K562 (cell line): ENCODE results near the gene GNL3. TPM values are rescaled to one million over a fixed set of nuclear protein-coding genes. Genes with fewer than 3 reads are reported as not detected.

Source experiments
- ATAC-seq: fragments of 200-7000 bp; cut with Tn5 transposase; 3 replicates; pipeline ENCODE4 v1.9.1; 2020; ENCODE audit warnings: moderate library complexity
- BruUV-seq: library from RNA; stranded (reverse); fragments of 400-500 nt; replicated peaks from 2 replicates; lab custom pipeline; 2021; lab: Mats Ljungman, UMichigan
- CTCF ChIA-PET: fragments of 300-600 bp; formaldehyde crosslinking; extraction: SDS; loops from one replicate; lab custom pipeline; 2021; ENCODE audit warnings: low intra/inter-chr PET ratio; lab: Yijun Ruan, JAX
- POLR2A ChIA-PET: fragments of 300-600, 350-650 bp; sonication (Branson Sonifier 250); formaldehyde crosslinking; extraction: SDS; loops from one replicate; lab custom pipeline; 2021; ENCODE audit warnings: antibody characterized with exemption, inconsistent platforms; lab: Yijun Ruan, JAX
- DNase-seq, 4 experiments: peaks; one replicate each; pipeline versions ENCODE4 v3.0.0 to v3.0.0-alpha.2; 2011 to 2018; ENCODE audit warnings: low spot score in 3 of 4, mixed read lengths in 3 of 4; ENCODE audit errors: extremely low read depth in 1 of 4
- FAIRE-seq: peaks from 2 replicates; lab custom pipeline; 2011; peaks lifted over from hg19 to GRCh38; lab: Jason Lieb, UNC
- H2AFZ ChIP-seq: 2 replicates; pipeline ENCODE4 v1.6.0; 2011; ENCODE audit warnings: low read depth, low read length, control low read depth, inconsistent platforms
- H3K27ac ChIP-seq: fragments of 200-600 bp; 3 replicates; pipeline ENCODE4 v1.8.0; 2011; ENCODE audit warnings: low read depth, mild to moderate bottlenecking, control low read depth, inconsistent platforms, low read length, moderate library complexity, mixed read lengths; ENCODE audit errors: extremely low read depth
- H3K27me3 ChIP-seq, 2 experiments: fragments of 300-600 bp in 1 of 2; 2 replicates in 1 of 2; 3 replicates in 1 of 2; pipeline versions ENCODE4 v1.6.0 to v1.8.0; 2011; ENCODE audit warnings: inconsistent platforms in 2 of 2, low read length in 2 of 2, mild to moderate bottlenecking in 1 of 2, mixed read lengths in 1 of 2, moderate library complexity in 1 of 2; ENCODE audit not compliant: control insufficient read depth in 2 of 2, insufficient read depth in 2 of 2
- H3K36me3 ChIP-seq: fragments of 300-600 bp; 3 replicates; pipeline ENCODE4 v1.8.0; 2011; ENCODE audit warnings: mild to moderate bottlenecking, low read length, inconsistent platforms; ENCODE audit not compliant: control insufficient read depth, insufficient read depth
- H3K4me1 ChIP-seq, 2 experiments: fragments of 200-600 bp in 1 of 2; replicated peaks in 1 of 2; 2 replicates in 1 of 2; 3 replicates in 1 of 2; pipeline versions ENCODE4 v1.5.1 to v1.8.0; 2011; ENCODE audit warnings: inconsistent platforms in 2 of 2, low read length in 2 of 2, mild to moderate bottlenecking in 1 of 2, mixed read lengths in 1 of 2, moderate library complexity in 1 of 2; ENCODE audit not compliant: control insufficient read depth in 2 of 2, insufficient read depth in 2 of 2
- H3K4me2 ChIP-seq: 2 replicates; pipeline ENCODE4 v1.6.1; 2011; ENCODE audit warnings: low read length, control low read depth, inconsistent platforms, mixed read lengths; ENCODE audit not compliant: insufficient read depth
- H3K4me3 ChIP-seq: fragments of 200-600 bp; sonication (generic), shearing (Covaris generic); 2 replicates; pipeline ENCODE4 v1.5.1; 2016; ENCODE audit warnings: control low read depth, inconsistent platforms
- H3K79me2 ChIP-seq: fragments of 200-600 bp; 3 replicates; pipeline ENCODE4 v1.8.0; 2011; ENCODE audit warnings: low read length, inconsistent platforms; ENCODE audit not compliant: control insufficient read depth, insufficient read depth
- H3K9ac ChIP-seq, 2 experiments: 2 replicates each; pipeline versions ENCODE4 v1.6.0 to v1.6.1; 2011; ENCODE audit warnings: low read depth in 2 of 2, low read length in 2 of 2, control low read depth in 1 of 2, inconsistent platforms in 1 of 2, mild to moderate bottlenecking in 1 of 2, mixed read lengths in 1 of 2; ENCODE audit not compliant: insufficient read depth in 1 of 2
- H3K9me1 ChIP-seq: one replicate; pipeline ENCODE4 v1.6.0; 2011; ENCODE audit warnings: inconsistent platforms, mild to moderate bottlenecking, low read length, moderate library complexity; ENCODE audit not compliant: control insufficient read depth, insufficient read depth
- H3K9me3 ChIP-seq: replicated peaks from 2 replicates; pipeline ENCODE4 v1.5.1; 2011; ENCODE audit warnings: low read depth, low read length, inconsistent platforms; ENCODE audit not compliant: control insufficient read depth, insufficient read depth
- H4K20me1 ChIP-seq: replicated peaks from 2 replicates; pipeline ENCODE4 v1.6.1; 2011; ENCODE audit warnings: low read length, inconsistent platforms, mixed read lengths; ENCODE audit not compliant: control insufficient read depth, insufficient read depth
- DPF2 ChIP-seq: fragments of 450-650 bp; IDR thresholded peaks from 2 replicates; pipeline ENCODE4 v1.6.1; 2016
- ESRRA ChIP-seq: fragments of 450-650 bp; IDR thresholded peaks from 2 replicates; pipeline ENCODE4 v1.6.1; 2014; ENCODE audit warnings: low read depth, mild to moderate bottlenecking, moderate library complexity, borderline replicate concordance
- EWSR1 ChIP-seq: fragments of 450-650 bp; IDR thresholded peaks from 2 replicates; pipeline ENCODE4 v1.6.1; 2018; ENCODE audit warnings: borderline replicate concordance, mild to moderate bottlenecking, low read depth, moderate library complexity; ENCODE audit not compliant: partially characterized antibody
- FUS ChIP-seq: fragments of 200-400 bp; formaldehyde crosslinking; optimal IDR thresholded peaks from 2 replicates; pipeline ENCODE3; 2017; ENCODE audit warnings: low read depth, low read length
- GABPA ChIP-seq: fragments of 200-800 bp; sonication (Bioruptor generic); conservative IDR thresholded peaks from 2 replicates; pipeline ENCODE4 v1.6.1; 2016; ENCODE audit warnings: low read depth, missing genetic modification characterization, missing compliant biosample characterization
- GABPB2 ChIP-seq: fragments of 250-450 bp; sonication (Bioruptor Pico); conservative IDR thresholded peaks from 2 replicates; pipeline ENCODE4 v1.5.1; 2021; ENCODE audit warnings: mild to moderate bottlenecking
- HMGN3 ChIP-seq: IDR thresholded peaks from 2 replicates; pipeline ENCODE4 v1.6.1; 2011; ENCODE audit warnings: borderline replicate concordance, low read depth, mild to moderate bottlenecking, mixed read lengths, low read length; ENCODE audit not compliant: insufficient read length; ENCODE audit errors: extremely low read depth
- IFI16 ChIP-seq: fragments of 250-450 bp; sonication (Bioruptor Pico); IDR thresholded peaks from 2 replicates; pipeline ENCODE4 v2.1.2; 2022; ENCODE audit warnings: mild to moderate bottlenecking, inconsistent platforms
- KDM2B ChIP-seq: fragments of 250-450 bp; sonication (Bioruptor Pico); IDR thresholded peaks from 2 replicates; pipeline ENCODE4 v1.8.0; 2021; ENCODE audit warnings: mild to moderate bottlenecking, moderate library complexity
- MTA3 ChIP-seq: fragments of 450-650 bp; formaldehyde crosslinking; IDR thresholded peaks from 2 replicates; pipeline ENCODE4 v1.6.1; 2017; ENCODE audit warnings: mild to moderate bottlenecking, borderline replicate concordance
- NFXL1 ChIP-seq: fragments of 450-650 bp; formaldehyde crosslinking; IDR thresholded peaks from 2 replicates; pipeline ENCODE4 v1.4.0; 2021; ENCODE audit warnings: mild to moderate bottlenecking
- NR3C1 ChIP-seq: sonication (generic); formaldehyde crosslinking; IDR thresholded peaks from 2 replicates; pipeline ENCODE4 v1.8.1; 2022; ENCODE audit warnings: missing genetic modification reagents
- PPARD ChIP-seq: fragments of 250-450 bp; sonication (Bioruptor Pico); IDR thresholded peaks from 2 replicates; pipeline ENCODE4 v1.8.0; 2022; ENCODE audit warnings: inconsistent platforms, mild to moderate bottlenecking, moderate library complexity
- ZNF174 ChIP-seq: fragments of 250-450 bp; sonication (Bioruptor Pico); IDR thresholded peaks from 2 replicates; pipeline ENCODE4 v1.4.0; 2020; ENCODE audit warnings: mild to moderate bottlenecking
- WGBS: fragments of 100-300 bp; shearing (Covaris generic); methylation state at CpG from one replicate; pipeline ENCODE4 v1.1.6; 2016; ENCODE audit warnings: low coverage, mixed read lengths; ENCODE audit not compliant: insufficient coverage; ENCODE audit errors: missing lambda C conversion rate; 5-methylcytosine and 5-hydroxymethylcytosine counted together
- in situ Hi-C: fragments of 300-500 bp; cut with MboI; formaldehyde crosslinking; loops from 4 replicates; pipeline ENCODE4 v1.15.0; 2018; ENCODE audit warnings: inconsistent platforms, mixed read lengths
- intact Hi-C: fragments of 100-400 bp; cut with micrococcal nuclease; formaldehyde crosslinking; loops from 2 replicates; pipeline ENCODE4 v1.14.2; 2022
- polyA plus RNA-seq, 8 experiments: library from polyadenylated mRNA; depleted of rRNA in 4 of 8; stranded (reverse) in 5 of 8; unstranded in 3 of 8; fragments of >200 nt; fragmentation: Nextera tagmentation in 2 of 8; fragmentation: Illumina TruSeq in 1 of 8; extraction: Ambion mirVana in 2 of 8; extraction: Trizol in 1 of 8; gene quantifications; 2 replicates each; pipeline versions ENCODE4 v1.2.1 to v1.2.3, GENCODE V29; 2011 to 2014; ENCODE audit warnings: inconsistent platforms in 1 of 8, missing spikeins in 1 of 8
- total RNA-seq, 7 experiments: library from RNA; depleted of rRNA in 6 of 7; stranded (reverse); fragments of >200 nt in 6 of 7; fragmentation: Illumina TruSeq in 2 of 7; extraction: Trizol in 2 of 7; gene quantifications; 2 replicates each; pipeline versions ENCODE4 v1.2.1 to v1.2.3, GENCODE V29; 2011 to 2021; ENCODE audit warnings: low replicate concordance in 1 of 7
- TF ChIP-seq, protein P1 (sequence below): fragments of 450-650 bp; IDR thresholded peaks from 2 replicates; pipeline ENCODE4 v1.6.1; 2016; ENCODE audit warnings: antibody characterized with exemption
- TF ChIP-seq, protein P2 (sequence below): fragments of 250-450 bp; sonication (Bioruptor Pico); IDR thresholded peaks from 2 replicates; pipeline ENCODE4 v1.4.0; 2020; ENCODE audit warnings: mild to moderate bottlenecking
- TF ChIP-seq, protein P3 (sequence below): fragments of 450-650 bp; formaldehyde crosslinking; IDR thresholded peaks from 2 replicates; pipeline ENCODE4 v1.4.0; 2022; ENCODE audit warnings: missing genetic modification characterization
- TF ChIP-seq, protein P4 (sequence below): sonication (generic); formaldehyde crosslinking; IDR thresholded peaks from 2 replicates; pipeline ENCODE4 v1.9.0; 2022; ENCODE audit warnings: mild to moderate bottlenecking, missing genetic modification reagents

GNL3 gene
- total and polyA plus RNA-seq, 9 of the 15 experiments (the other 6 are each of a cell fraction or from before 2014, with no cell fraction given), result 132 to 313 (median 220) TPM

DNA sequence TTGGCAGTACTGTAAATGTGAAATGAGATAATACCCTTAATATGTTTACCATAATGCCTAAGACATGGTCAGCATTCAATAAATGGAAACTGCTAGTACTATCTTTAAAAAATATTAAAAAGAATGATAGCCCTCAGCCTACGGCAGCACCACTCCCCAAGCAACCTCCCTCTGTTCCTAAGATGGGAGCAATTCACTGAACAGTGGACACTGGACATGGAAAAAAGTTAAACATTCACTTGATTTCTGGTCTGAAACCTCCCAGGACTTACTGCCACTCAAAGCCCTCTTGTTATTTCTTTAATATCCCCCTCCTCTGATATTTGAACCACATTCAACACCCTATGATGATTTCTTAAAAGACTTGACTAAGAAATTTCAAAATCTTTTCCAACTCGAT lies 57.9 kb downstream of the GNL3 start:
- Histone ChIP-seq H3K4me3 (no peak overlapping the region), H3K9me1 (no peaks in the 10 kb centered on the region), H3K9me3 (no peaks in the 10 kb centered on the region), H3K4me2 (no peak overlapping the region), H2AFZ (no peak overlapping the region), H3K27me3 (no peaks in the 10 kb centered on the region), H3K4me1 (no peaks in the 10 kb centered on the region), H3K36me3 (peaks cover 58% of the 10 kb centered on the region; the same call in 2 of the 3 replicates), H4K20me1 (no peaks in the 10 kb centered on the region), H3K27ac (no peak overlapping the region), H3K9ac (no peak overlapping the region), H3K79me2 (no peaks in the 10 kb centered on the region)
- ChIA-PET POLR2A (no interaction called here), CTCF (no interaction called here)
- 48% methylated on average over 2 of the region's 2 CpGs for WGBS
- BruUV-seq, result no TSS peak
- ATAC-seq (no peak), FAIRE-seq (no peak), DNase-seq (no peak)
- intact Hi-C loops, result loop anchor here (5.0 to 10.0 kb wide), 2 partner anchors 89 to 331 kb away; partner anchors contain the start of gene ITIH4
- in situ Hi-C loops, result no loop called here
- TF ChIP-seq EWSR1, result no peak
- no peak for TF ChIP-seq NR3C1
- TF ChIP-seq ESRRA, result no peak
- TF ChIP-seq, protein P1, sequence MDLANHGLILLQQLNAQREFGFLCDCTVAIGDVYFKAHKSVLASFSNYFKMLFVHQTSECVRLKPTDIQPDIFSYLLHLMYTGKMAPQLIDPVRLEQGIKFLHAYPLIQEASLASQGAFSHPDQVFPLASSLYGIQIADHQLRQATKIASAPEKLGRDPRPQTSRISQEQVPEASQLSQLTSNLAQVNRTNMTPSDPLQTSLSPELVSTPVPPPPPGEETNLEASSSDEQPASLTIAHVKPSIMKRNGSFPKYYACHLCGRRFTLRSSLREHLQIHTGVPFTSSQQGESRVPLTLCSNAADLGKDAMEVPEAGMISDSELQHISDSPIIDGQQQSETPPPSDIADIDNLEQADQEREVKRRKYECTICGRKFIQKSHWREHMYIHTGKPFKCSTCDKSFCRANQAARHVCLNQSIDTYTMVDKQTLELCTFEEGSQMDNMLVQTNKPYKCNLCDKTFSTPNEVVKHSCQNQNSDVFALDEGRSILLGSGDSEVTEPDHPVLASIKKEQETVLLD, result no peak
- no peak for TF ChIP-seq MTA3
- TF ChIP-seq DPF2, result no peak
- TF ChIP-seq GABPB2 (CRISPR knock-in tag), result no peak
- no peak for TF ChIP-seq IFI16
- no peak for TF ChIP-seq KDM2B (CRISPR knock-in tag)
- no peak for TF ChIP-seq ZNF174 (CRISPR knock-in tag)
- TF ChIP-seq GABPA (tag), result no peak
- TF ChIP-seq, protein P2, sequence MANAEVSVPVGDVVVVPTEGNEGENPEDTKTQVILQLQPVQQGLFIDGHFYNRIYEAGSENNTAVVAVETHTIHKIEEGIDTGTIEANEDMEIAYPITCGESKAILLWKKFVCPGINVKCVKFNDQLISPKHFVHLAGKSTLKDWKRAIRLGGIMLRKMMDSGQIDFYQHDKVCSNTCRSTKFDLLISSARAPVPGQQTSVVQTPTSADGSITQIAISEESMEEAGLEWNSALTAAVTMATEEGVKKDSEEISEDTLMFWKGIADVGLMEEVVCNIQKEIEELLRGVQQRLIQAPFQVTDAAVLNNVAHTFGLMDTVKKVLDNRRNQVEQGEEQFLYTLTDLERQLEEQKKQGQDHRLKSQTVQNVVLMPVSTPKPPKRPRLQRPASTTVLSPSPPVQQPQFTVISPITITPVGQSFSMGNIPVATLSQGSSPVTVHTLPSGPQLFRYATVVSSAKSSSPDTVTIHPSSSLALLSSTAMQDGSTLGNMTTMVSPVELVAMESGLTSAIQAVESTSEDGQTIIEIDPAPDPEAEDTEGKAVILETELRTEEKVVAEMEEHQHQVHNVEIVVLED (CRISPR knock-in tag), result no peak
- no peak for TF ChIP-seq HMGN3
- no peak for TF ChIP-seq NFXL1
- TF ChIP-seq PPARD (CRISPR knock-in tag), result no peak
- TF ChIP-seq, protein P3, sequence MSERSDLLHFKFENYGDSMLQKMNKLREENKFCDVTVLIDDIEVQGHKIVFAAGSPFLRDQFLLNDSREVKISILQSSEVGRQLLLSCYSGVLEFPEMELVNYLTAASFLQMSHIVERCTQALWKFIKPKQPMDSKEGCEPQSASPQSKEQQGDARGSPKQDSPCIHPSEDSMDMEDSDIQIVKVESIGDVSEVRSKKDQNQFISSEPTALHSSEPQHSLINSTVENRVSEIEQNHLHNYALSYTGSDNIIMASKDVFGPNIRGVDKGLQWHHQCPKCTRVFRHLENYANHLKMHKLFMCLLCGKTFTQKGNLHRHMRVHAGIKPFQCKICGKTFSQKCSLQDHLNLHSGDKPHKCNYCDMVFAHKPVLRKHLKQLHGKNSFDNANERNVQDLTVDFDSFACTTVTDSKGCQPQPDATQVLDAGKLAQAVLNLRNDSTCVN (CRISPR knock-in tag), result no peak
- TF ChIP-seq, protein P4, sequence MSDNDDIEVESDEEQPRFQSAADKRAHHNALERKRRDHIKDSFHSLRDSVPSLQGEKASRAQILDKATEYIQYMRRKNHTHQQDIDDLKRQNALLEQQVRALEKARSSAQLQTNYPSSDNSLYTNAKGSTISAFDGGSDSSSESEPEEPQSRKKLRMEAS, result no peak
- no peak for TF ChIP-seq FUS
